Mesenchymal stem cell (in vitro differentiated cells and primary cell): ENCODE results near the gene MYOCD.

Experiments used
- DNase-seq: peaks from one replicate; pipeline ENCODE4 v3.0.0-alpha.2; 2013
- H2AFZ ChIP-seq: one replicate; pipeline ENCODE4 v1.6.1; 2013; ENCODE audit warnings: low read depth, mild to moderate bottlenecking, control low read depth, inconsistent platforms, low read length, moderate library complexity
- H2AK5ac ChIP-seq: 2 replicates; pipeline ENCODE4 v1.6.1; 2013; ENCODE audit warnings: low read length, moderate library complexity, mild to moderate bottlenecking, inconsistent platforms; ENCODE audit not compliant: severe bottlenecking
- H2BK120ac ChIP-seq: one replicate; pipeline ENCODE4 v1.6.1; 2013; ENCODE audit warnings: low read depth, mild to moderate bottlenecking, inconsistent platforms, low read length, moderate library complexity
- H2BK12ac ChIP-seq, 2 experiments: one replicate each; pipeline ENCODE4 v1.6.1; 2013; ENCODE audit warnings: inconsistent platforms in 2 of 2, low read length in 2 of 2, mild to moderate bottlenecking in 2 of 2, moderate library complexity in 2 of 2, control low read depth in 1 of 2
- H2BK15ac ChIP-seq: one replicate; pipeline ENCODE4 v1.6.1; 2013; ENCODE audit warnings: mild to moderate bottlenecking, low read depth, inconsistent platforms; ENCODE audit not compliant: poor library complexity, severe bottlenecking
- H2BK5ac ChIP-seq: 2 replicates; pipeline ENCODE4 v1.6.1; 2013; ENCODE audit warnings: low read depth, mild to moderate bottlenecking, low read length, control low read depth, inconsistent platforms; ENCODE audit not compliant: poor library complexity, severe bottlenecking
- H3K14ac ChIP-seq, 2 experiments: one replicate each; pipeline ENCODE4 v1.6.1; 2013; ENCODE audit warnings: inconsistent platforms in 2 of 2, low read length in 2 of 2, control low read depth in 1 of 2, mild to moderate bottlenecking in 1 of 2, moderate library complexity in 1 of 2
- H3K18ac ChIP-seq, 2 experiments: one replicate each; pipeline ENCODE4 v1.6.1; 2013; ENCODE audit warnings: inconsistent platforms in 2 of 2, low read length in 2 of 2, control low read depth in 1 of 2, low read depth in 1 of 2, mild to moderate bottlenecking in 1 of 2
- H3K23ac ChIP-seq, 2 experiments: one replicate each; pipeline ENCODE4 v1.6.1; 2013; ENCODE audit warnings: inconsistent platforms in 2 of 2, low read length in 2 of 2, mild to moderate bottlenecking in 2 of 2, moderate library complexity in 2 of 2, control low read depth in 1 of 2
- H3K27ac ChIP-seq: 2 replicates; pipeline ENCODE4 v1.5.1; 2013; ENCODE audit warnings: mild to moderate bottlenecking, moderate library complexity, low read length, control low read depth, inconsistent platforms; ENCODE audit not compliant: poor library complexity, severe bottlenecking
- H3K27me3 ChIP-seq, 2 experiments: 2 replicates each; pipeline versions ENCODE4 v1.6.1 to v1.7.0; 2013; ENCODE audit warnings: low read length in 2 of 2, mild to moderate bottlenecking in 2 of 2, moderate library complexity in 2 of 2, control low read depth in 1 of 2, inconsistent platforms in 1 of 2; ENCODE audit not compliant: control insufficient read depth in 1 of 2, insufficient read depth in 1 of 2
- H3K36me3 ChIP-seq, 2 experiments: 2 replicates each; pipeline versions ENCODE4 v1.6.1 to v1.7.0; 2013; ENCODE audit warnings: low read length in 2 of 2, control low read depth in 1 of 2, inconsistent platforms in 1 of 2, low read depth in 1 of 2, mild to moderate bottlenecking in 1 of 2; ENCODE audit not compliant: insufficient read depth in 2 of 2, control insufficient read depth in 1 of 2
- H3K4ac ChIP-seq, 2 experiments: one replicate each; pipeline ENCODE4 v1.6.1; 2013; ENCODE audit warnings: inconsistent platforms in 2 of 2, low read length in 2 of 2, mild to moderate bottlenecking in 2 of 2, moderate library complexity in 2 of 2, control low read depth in 1 of 2, low read depth in 1 of 2
- H3K4me1 ChIP-seq: 2 replicates; pipeline ENCODE4 v1.6.1; 2013; ENCODE audit warnings: low read depth, low read length, control low read depth; ENCODE audit not compliant: control insufficient read depth, insufficient read depth
- H3K4me2 ChIP-seq: 2 replicates; pipeline ENCODE4 v1.6.1; 2013; ENCODE audit warnings: low read length, mild to moderate bottlenecking, inconsistent platforms; ENCODE audit not compliant: poor library complexity, severe bottlenecking
- H3K4me3 ChIP-seq, 2 experiments: 2 replicates each; pipeline versions ENCODE4 v1.5.1 to v1.7.0; 2013; ENCODE audit warnings: low read length in 2 of 2, mild to moderate bottlenecking in 2 of 2, control low read depth in 1 of 2, low read depth in 1 of 2; ENCODE audit not compliant: insufficient read depth in 1 of 2
- H3K79me1 ChIP-seq: replicated peaks from 2 replicates; pipeline ENCODE4 v1.6.1; 2013; ENCODE audit warnings: mild to moderate bottlenecking, control low read depth, low read length, inconsistent platforms; ENCODE audit not compliant: poor library complexity, severe bottlenecking
- H3K9ac ChIP-seq: 2 replicates; pipeline ENCODE4 v1.7.0; 2013; ENCODE audit warnings: mild to moderate bottlenecking, low read length, moderate library complexity
- H3K9me3 ChIP-seq: 2 replicates; pipeline ENCODE4 v1.7.0; 2013; ENCODE audit warnings: mild to moderate bottlenecking, low read length; ENCODE audit not compliant: control insufficient read depth
- H4K8ac ChIP-seq: one replicate; pipeline ENCODE4 v1.6.1; 2013; ENCODE audit warnings: inconsistent platforms, mild to moderate bottlenecking, low read length, moderate library complexity
- H4K91ac ChIP-seq: one replicate; pipeline ENCODE4 v1.6.1; 2013; ENCODE audit warnings: mild to moderate bottlenecking, low read length, inconsistent platforms
- WGBS: methylation state at CpG from one replicate; pipeline ENCODE4 v1.1.7; 2013; ENCODE audit warnings: mixed read lengths; 5-methylcytosine and 5-hydroxymethylcytosine counted together

The MYOCD gene

DNA sequence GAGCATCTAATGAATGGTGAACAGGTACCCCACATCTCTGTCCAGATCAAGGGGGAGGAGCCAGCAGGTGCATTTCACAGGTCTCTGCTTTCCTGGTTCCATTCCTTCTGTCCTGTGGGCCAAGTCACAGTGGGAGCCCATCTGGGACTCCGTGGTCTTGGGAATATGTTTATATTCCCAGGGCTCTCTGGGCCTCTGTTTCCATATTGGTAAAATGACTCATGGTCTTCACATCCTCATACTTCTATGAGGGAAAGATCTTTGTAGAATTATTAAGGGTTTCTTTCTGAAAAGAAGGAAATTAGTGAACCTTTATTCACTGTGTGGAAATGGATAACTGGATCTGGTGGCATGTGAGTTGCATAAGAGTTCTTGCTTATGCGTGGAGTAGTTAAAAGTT lies 6.2 kb downstream of the MYOCD start:
- Histone ChIP-seq H3K14ac (no peak overlapping the region), H3K4ac (no peak overlapping the region), H3K4me1 (no peaks in the 10 kb centered on the region), H2AFZ (no peak overlapping the region), H3K23ac (no peak overlapping the region), H2AK5ac (no peak overlapping the region), H2BK120ac (no peak overlapping the region), H3K9ac (no peak overlapping the region), H2BK15ac (no peak overlapping the region), H3K36me3 (no peaks in the 10 kb centered on the region), H3K4me2 (no peak overlapping the region), H3K9me3 (no peaks in the 10 kb centered on the region), H3K4me3 (no peak overlapping the region), H3K27ac (no peak overlapping the region), H4K91ac (no peak overlapping the region), H2BK12ac (no peak overlapping the region), H3K18ac (no peak overlapping the region), H3K79me1 (peaks cover 2% of the 10 kb centered on the region), H4K8ac (no peak overlapping the region), H3K27me3 (peaks cover 0 to 14% of the 10 kb centered on the region in 2 experiments), H2BK5ac (no peak overlapping the region)
- DNase-seq: no peak
- no CpG with 5 or more reads among the region's 2 CpGs for WGBS

GRCh38 chr17:12672947-12673346 lies 7.3 kb downstream of the MYOCD start:
- no peak overlapping the region for H3K14ac ChIP-seq
- H3K9me3 ChIP-seq: no peaks in the 10 kb centered on the region
- no peak overlapping the region for H3K23ac ChIP-seq
- no peak overlapping the region for H3K18ac ChIP-seq
- no peak overlapping the region for H3K9ac ChIP-seq
- no peak overlapping the region for H2AK5ac ChIP-seq
- H3K27ac ChIP-seq: no peak overlapping the region
- no peak overlapping the region for H3K4me3 ChIP-seq
- no peaks in the 10 kb centered on the region for H3K36me3 ChIP-seq
- H3K4me2 ChIP-seq: no peak overlapping the region
- H2BK15ac ChIP-seq: no peak overlapping the region
- no peaks in the 10 kb centered on the region for H3K4me1 ChIP-seq
- H2BK12ac ChIP-seq: no peak overlapping the region
- H2BK5ac ChIP-seq: no peak overlapping the region
- no peak for DNase-seq
- H4K91ac ChIP-seq: no peak overlapping the region
- H4K8ac ChIP-seq: no peak overlapping the region
- H3K27me3 ChIP-seq: peaks cover 0 to 5% of the 10 kb centered on the region in 2 experiments
- H3K79me1 ChIP-seq: peaks cover 2% of the 10 kb centered on the region
- H2AFZ ChIP-seq: no peak overlapping the region
- H2BK120ac ChIP-seq: no peak overlapping the region
- no peak overlapping the region for H3K4ac ChIP-seq
- 100% methylated on average over 2 of the region's 2 CpGs for WGBS

GRCh38 chr17:12673788-12674187 lies 8.1 kb downstream of the MYOCD start:
- Histone ChIP-seq H4K91ac (no peak overlapping the region), H3K27ac (no peak overlapping the region), H3K23ac (no peak overlapping the region), H2AFZ (no peak overlapping the region), H3K27me3 (no peaks in the 10 kb centered on the region), H3K14ac (no peak overlapping the region), H3K4me3 (no peak overlapping the region), H3K9ac (no peak overlapping the region), H3K9me3 (no peaks in the 10 kb centered on the region), H2BK12ac (no peak overlapping the region), H3K4me1 (no peaks in the 10 kb centered on the region), H3K18ac (no peak overlapping the region), H3K36me3 (no peaks in the 10 kb centered on the region), H4K8ac (no peak overlapping the region), H2BK5ac (no peak overlapping the region), H3K4ac (no peak overlapping the region), H2BK15ac (no peak overlapping the region), H2AK5ac (no peak overlapping the region), H3K79me1 (peaks cover 2% of the 10 kb centered on the region), H3K4me2 (no peak overlapping the region), H2BK120ac (no peak overlapping the region)
- DNase-seq: peak; percentile 39
- 62% methylated on average over 3 of the region's 3 CpGs for WGBS

DNA sequence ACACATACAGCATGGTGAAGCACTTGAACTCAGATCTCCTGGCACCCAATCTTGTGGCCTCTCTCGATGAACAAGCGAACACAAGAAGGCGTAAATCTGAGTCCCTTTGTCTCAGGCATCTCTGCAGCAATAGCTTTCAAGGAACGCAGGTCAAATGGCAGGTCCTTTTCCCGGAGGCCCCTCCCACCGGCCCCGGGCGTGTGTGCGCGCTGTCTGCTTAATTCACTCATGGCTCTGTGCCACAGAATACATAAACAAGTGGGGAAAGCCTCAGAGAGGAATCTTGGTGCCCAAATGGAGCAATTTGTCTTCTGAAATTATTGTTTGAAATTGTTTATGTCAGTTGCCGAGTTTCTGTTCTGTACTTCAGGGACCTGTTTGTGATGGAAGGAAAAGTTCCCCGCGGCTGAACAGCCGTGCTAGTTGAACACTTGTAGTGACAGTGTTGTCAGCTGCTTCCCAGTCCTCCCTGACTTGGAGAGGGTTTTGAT lies 14.8 kb downstream of the MYOCD start:
- no peaks in the 10 kb centered on the region for H3K9me3 ChIP-seq
- no peak overlapping the region for H2AK5ac ChIP-seq
- no peak overlapping the region for H2BK5ac ChIP-seq
- no peak overlapping the region for H3K9ac ChIP-seq
- H2BK15ac ChIP-seq: no peak overlapping the region
- H3K4ac ChIP-seq: no peak overlapping the region
- no peak overlapping the region for H2BK120ac ChIP-seq
- no peak overlapping the region for H3K23ac ChIP-seq
- no peak overlapping the region for H4K8ac ChIP-seq
- H3K14ac ChIP-seq: no peak overlapping the region
- H3K18ac ChIP-seq: no peak overlapping the region
- H2AFZ ChIP-seq: no peak overlapping the region
- no peaks in the 10 kb centered on the region for H3K79me1 ChIP-seq
- DNase-seq: no peak
- H4K91ac ChIP-seq: no peak overlapping the region
- H3K4me2 ChIP-seq: no peak overlapping the region
- H3K36me3 ChIP-seq: no peaks in the 10 kb centered on the region
- H2BK12ac ChIP-seq: no peak overlapping the region
- no peak overlapping the region for H3K4me3 ChIP-seq
- 94% methylated on average over 14 of the region's 14 CpGs for WGBS
- H3K4me1 ChIP-seq: no peaks in the 10 kb centered on the region
- H3K27ac ChIP-seq: no peak overlapping the region
- H3K27me3 ChIP-seq: peaks cover 0 to 30% of the 10 kb centered on the region in 2 experiments
